Measurements from ENCODE around the gene FOXJ1. TPM values are rescaled to one million over a fixed set of nuclear protein-coding genes. Genes with fewer than 3 reads are reported as not detected.

The FOXJ1 gene
- total RNA-seq, 2 donors from 2014 or later = 17.8 to 23.6 TPM

- Histone ChIP-seq H3K27me3 (ENCODE audit: control insufficient read depth, insufficient read depth, low read length, poor library complexity, severe bottlenecking) (peaks cover 17% of the 10 kb centered on the region), H3K4me1 (ENCODE audit: control insufficient read depth, insufficient read depth, low read length) (peaks cover 2% of the 10 kb centered on the region), H3K36me3 (ENCODE audit: control insufficient read depth, insufficient read depth, low read length) (no peaks in the 10 kb centered on the region), H3K27ac (ENCODE audit: low read depth, low read length) (no peak overlapping the region), H3K9ac (ENCODE audit: extremely low read depth, low read length, poor library complexity, severe bottlenecking) (no peak overlapping the region), H3K4me3 (ENCODE audit: low read length) (no peak overlapping the region), H3K9me3 (ENCODE audit: control insufficient read depth, low read length) (no peaks in the 10 kb centered on the region)
- H3K27ac Mint-ChIP-seq = no peak overlapping the region
- H3K4me3 Mint-ChIP-seq = no peak overlapping the region
- peaks cover 36% of the 10 kb centered on the region for H3K4me1 Mint-ChIP-seq
- TF ChIP-seq CTCF (conservative IDR thresholded peaks at IDR 0.05) = peak; percentile 73
- no peaks in the 10 kb centered on the region for H3K9me3 Mint-ChIP-seq
- peak; percentile 59 for DNase-seq
- 86 to 92% methylated on average over 4 to 13 of the region's 13 CpGs for WGBS, 2 experiments (ENCODE audit: insufficient coverage in 1 of 2, insufficient read length in 1 of 2)
- H3K36me3 Mint-ChIP-seq (ENCODE audit: low read depth) = no peaks in the 10 kb centered on the region
- H3K27me3 Mint-ChIP-seq (ENCODE audit: insufficient read depth) = peaks cover 34% of the 10 kb centered on the region
These were observed 6.4 kb upstream of the FOXJ1 start for GRCh38 chr17:76147211-76148014.

- H3K4me1 ChIP-seq (ENCODE audit: control insufficient read depth, insufficient read depth, low read length) = peaks cover 6% of the 10 kb centered on the region
- H3K36me3 Mint-ChIP-seq (ENCODE audit: low read depth) = no peaks in the 10 kb centered on the region
- no peak overlapping the region for H3K4me3 Mint-ChIP-seq
- H3K9ac ChIP-seq (ENCODE audit: extremely low read depth, low read length, poor library complexity, severe bottlenecking) = no peak overlapping the region
- WGBS, 2 experiments (ENCODE audit: insufficient coverage in 1 of 2, insufficient read length in 1 of 2) = 90 to 94% methylated on average over 20 to 22 of the region's 22 CpGs
- H3K4me1 Mint-ChIP-seq = peaks cover 43% of the 10 kb centered on the region
- no peak overlapping the region for H3K4me3 ChIP-seq (ENCODE audit: low read length)
- no peak overlapping the region for H3K27ac Mint-ChIP-seq
- no peak for TF ChIP-seq CTCF (conservative IDR thresholded peaks at IDR 0.05)
- peak; percentile 53 for DNase-seq
- H3K27me3 ChIP-seq (ENCODE audit: control insufficient read depth, insufficient read depth, low read length, poor library complexity, severe bottlenecking) = peaks cover 28% of the 10 kb centered on the region
- H3K27ac ChIP-seq (ENCODE audit: low read depth, low read length) = no peak overlapping the region
- H3K36me3 ChIP-seq (ENCODE audit: control insufficient read depth, insufficient read depth, low read length) = no peaks in the 10 kb centered on the region
- peaks cover 44% of the 10 kb centered on the region for H3K27me3 Mint-ChIP-seq (ENCODE audit: insufficient read depth)
- H3K9me3 ChIP-seq (ENCODE audit: control insufficient read depth, low read length) = no peaks in the 10 kb centered on the region
- H3K9me3 Mint-ChIP-seq = no peaks in the 10 kb centered on the region
These were observed 5.2 kb upstream of the FOXJ1 start for GRCh38 chr17:76146053-76146851.

GRCh38 chr17:76145231-76146052 lies 4.4 kb upstream of the FOXJ1 start:
- no peak overlapping the region for H3K4me3 Mint-ChIP-seq
- H3K36me3 ChIP-seq (ENCODE audit: control insufficient read depth, insufficient read depth, low read length) = no peaks in the 10 kb centered on the region
- H3K27me3 ChIP-seq (ENCODE audit: control insufficient read depth, insufficient read depth, low read length, poor library complexity, severe bottlenecking) = peaks cover 34% of the 10 kb centered on the region
- no peaks in the 10 kb centered on the region for H3K9me3 Mint-ChIP-seq
- H3K4me3 ChIP-seq (ENCODE audit: low read length) = no peak overlapping the region
- no peak for TF ChIP-seq CTCF (conservative IDR thresholded peaks at IDR 0.05)
- H3K9me3 ChIP-seq (ENCODE audit: control insufficient read depth, low read length) = no peaks in the 10 kb centered on the region
- H3K27ac ChIP-seq (ENCODE audit: low read depth, low read length) = no peak overlapping the region
- peaks cover 43% of the 10 kb centered on the region for H3K4me1 Mint-ChIP-seq
- peaks cover 6% of the 10 kb centered on the region for H3K4me1 ChIP-seq (ENCODE audit: control insufficient read depth, insufficient read depth, low read length)
- peaks cover 52% of the 10 kb centered on the region for H3K27me3 Mint-ChIP-seq (ENCODE audit: insufficient read depth)
- no peak overlapping the region for H3K9ac ChIP-seq (ENCODE audit: extremely low read depth, low read length, poor library complexity, severe bottlenecking)
- no peaks in the 10 kb centered on the region for H3K36me3 Mint-ChIP-seq (ENCODE audit: low read depth)
- 77 to 82% methylated on average over 16 to 25 of the region's 25 CpGs for whole genome bisulfite sequencing, 2 experiments (ENCODE audit: insufficient coverage in 1 of 2, insufficient read length in 1 of 2)
- peak; percentile 74 for DNase-seq
- H3K27ac Mint-ChIP-seq = no peak overlapping the region
